Measurements from ENCODE around the gene CYP4A11. TPM values are rescaled to one million over a fixed set of nuclear protein-coding genes. Genes with fewer than 3 reads are reported as not detected.
A peak's percentile ranks its signal among the peaks of the same experiment; 100 is the strongest.

CYP4A11 gene
- total and polyA plus RNA-seq, 9 of the 15 experiments (the other 6 are each of a cell fraction or from before 2014, with no cell fraction given) = not detected

DNA sequence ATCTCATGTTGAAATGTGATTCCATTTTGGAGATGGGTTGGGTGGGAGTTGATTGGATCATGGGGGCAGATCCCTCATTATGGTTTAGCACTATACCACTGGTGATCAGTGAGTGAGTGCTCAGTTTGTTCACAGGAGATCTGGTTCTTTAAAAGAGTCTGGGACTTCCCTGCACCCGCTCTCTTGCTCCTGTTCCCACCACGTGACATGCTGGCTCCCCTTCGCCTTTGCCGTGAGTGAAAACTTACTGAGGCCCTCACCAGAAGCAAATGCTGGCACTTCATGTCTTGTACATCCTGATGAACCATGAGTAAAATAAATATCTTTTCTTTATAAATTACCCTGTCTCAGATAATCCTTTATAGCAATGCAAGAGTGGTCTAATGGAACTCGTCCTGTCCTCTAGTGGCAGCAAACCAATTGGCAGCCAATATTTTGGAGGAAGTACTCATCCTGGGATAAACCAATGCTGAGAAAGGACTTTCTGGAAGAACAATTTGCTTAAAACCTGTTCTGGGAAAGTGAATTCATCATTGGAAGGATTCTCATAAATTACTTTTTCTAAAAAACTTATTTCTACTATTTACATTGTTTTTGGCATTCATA lies 27.8 kb upstream of the CYP4A11 start:
- FAIRE-seq = no peak
- Histone ChIP-seq H3K79me2 (ENCODE audit: control insufficient read depth, insufficient read depth, low read length) (no peaks in the 10 kb centered on the region), H3K27ac (ENCODE audit: extremely low read depth, low read depth, low read length) (no peak overlapping the region), H3K9me1 (ENCODE audit: control insufficient read depth, insufficient read depth, low read length) (no peaks in the 10 kb centered on the region), H3K4me2 (ENCODE audit: insufficient read depth, low read length) (no peak overlapping the region), H3K4me1 (replicated peaks in 1 of 2; ENCODE audit: control insufficient read depth in 2 of 2, insufficient read depth in 2 of 2, low read length in 2 of 2) (no peaks in the 10 kb centered on the region), H3K9me3 (replicated peaks; ENCODE audit: control insufficient read depth, insufficient read depth, low read depth, low read length) (no peaks in the 10 kb centered on the region), H3K36me3 (ENCODE audit: control insufficient read depth, insufficient read depth, low read length) (no peaks in the 10 kb centered on the region), H3K4me3 (no peak overlapping the region), H3K9ac (ENCODE audit: insufficient read depth in 1 of 2, low read depth in 2 of 2, low read length in 2 of 2) (no peak overlapping the region), H2AFZ (ENCODE audit: low read depth, low read length) (0 out of 2 replicates have a peak overlapping the region, but pooled peaks have one; percentile 32), H4K20me1 (replicated peaks; ENCODE audit: control insufficient read depth, insufficient read depth, low read length) (no peaks in the 10 kb centered on the region), H3K27me3 (ENCODE audit: control insufficient read depth in 2 of 2, insufficient read depth in 2 of 2, low read length in 2 of 2) (peaks cover 0 to 6% of the 10 kb centered on the region in 2 experiments; a peak in 1 of 5 replicates)
- no TSS peak for BruUV-seq (replicated peaks)
- peak; percentile 70 for ATAC-seq
- peak in 3 of 4 experiments; percentile 7 to 14 (median 11) for DNase-seq (ENCODE audit: extremely low read depth in 1 of 4, low spot score in 3 of 4)
- in situ Hi-C loops (cut with MboI) (loop anchor here (5.0 kb wide), 1 partner anchor 47 kb away; no protein-coding TSS in a partner anchor), intact Hi-C loops (cut with micrococcal nuclease) (no loop called here)
- WGBS (ENCODE audit: insufficient coverage, low coverage, missing lambda C conversion rate) = 2% methylated on average over 5 of the region's 5 CpGs
- CTCF ChIA-PET (ENCODE audit: low intra/inter-chr PET ratio) = no interaction called here
- TF ChIP-seq RAD51 (IDR thresholded peaks at IDR 0.05; ENCODE audit: borderline replicate concordance, low read depth) (peak; percentile 62; the same call in 1 of the 2 replicates), SREBF1 (IDR thresholded peaks at IDR 0.05; ENCODE audit: borderline replicate concordance, low read depth, low read length) (no peak), HCFC1 (IDR thresholded peaks at IDR 0.05; ENCODE audit: low read depth, low read length) (no peak), CHD4 (IDR thresholded peaks at IDR 0.05; ENCODE audit: insufficient read depth, insufficient replicate concordance, low read depth, low read length, poor library complexity, severe bottlenecking) (no peak), KAT2B (IDR thresholded peaks at IDR 0.05; ENCODE audit: low read depth, low read length) (no peak), ZNF57 (CRISPR knock-in tag; IDR thresholded peaks at IDR 0.05) (no peak), POLR2A (conservative IDR thresholded peaks at IDR 0.05) (no peak)
- TF ChIP-seq, protein P1, sequence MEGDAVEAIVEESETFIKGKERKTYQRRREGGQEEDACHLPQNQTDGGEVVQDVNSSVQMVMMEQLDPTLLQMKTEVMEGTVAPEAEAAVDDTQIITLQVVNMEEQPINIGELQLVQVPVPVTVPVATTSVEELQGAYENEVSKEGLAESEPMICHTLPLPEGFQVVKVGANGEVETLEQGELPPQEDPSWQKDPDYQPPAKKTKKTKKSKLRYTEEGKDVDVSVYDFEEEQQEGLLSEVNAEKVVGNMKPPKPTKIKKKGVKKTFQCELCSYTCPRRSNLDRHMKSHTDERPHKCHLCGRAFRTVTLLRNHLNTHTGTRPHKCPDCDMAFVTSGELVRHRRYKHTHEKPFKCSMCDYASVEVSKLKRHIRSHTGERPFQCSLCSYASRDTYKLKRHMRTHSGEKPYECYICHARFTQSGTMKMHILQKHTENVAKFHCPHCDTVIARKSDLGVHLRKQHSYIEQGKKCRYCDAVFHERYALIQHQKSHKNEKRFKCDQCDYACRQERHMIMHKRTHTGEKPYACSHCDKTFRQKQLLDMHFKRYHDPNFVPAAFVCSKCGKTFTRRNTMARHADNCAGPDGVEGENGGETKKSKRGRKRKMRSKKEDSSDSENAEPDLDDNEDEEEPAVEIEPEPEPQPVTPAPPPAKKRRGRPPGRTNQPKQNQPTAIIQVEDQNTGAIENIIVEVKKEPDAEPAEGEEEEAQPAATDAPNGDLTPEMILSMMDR (IDR thresholded peaks at IDR 0.05 in 2 of 3, conservative IDR thresholded peaks at IDR 0.05 in 1 of 3; ENCODE audit: insufficient read depth in 2 of 3, low read depth in 1 of 3, low read length in 3 of 3) = peak; percentile 26 to 52 (median 49); a peak in 5 of 6 replicates
- TF ChIP-seq, protein P2, sequence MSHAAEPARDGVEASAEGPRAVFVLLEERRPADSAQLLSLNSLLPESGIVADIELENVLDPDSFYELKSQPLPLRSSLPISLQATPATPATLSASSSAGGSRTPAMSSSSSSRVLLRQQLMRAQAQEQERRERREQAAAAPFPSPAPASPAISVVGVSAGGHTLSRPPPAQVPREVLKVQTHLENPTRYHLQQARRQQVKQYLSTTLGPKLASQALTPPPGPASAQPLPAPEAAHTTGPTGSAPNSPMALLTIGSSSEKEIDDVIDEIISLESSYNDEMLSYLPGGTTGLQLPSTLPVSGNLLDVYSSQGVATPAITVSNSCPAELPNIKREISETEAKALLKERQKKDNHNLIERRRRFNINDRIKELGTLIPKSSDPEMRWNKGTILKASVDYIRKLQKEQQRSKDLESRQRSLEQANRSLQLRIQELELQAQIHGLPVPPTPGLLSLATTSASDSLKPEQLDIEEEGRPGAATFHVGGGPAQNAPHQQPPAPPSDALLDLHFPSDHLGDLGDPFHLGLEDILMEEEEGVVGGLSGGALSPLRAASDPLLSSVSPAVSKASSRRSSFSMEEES (CRISPR knock-in tag; IDR thresholded peaks at IDR 0.05) = peak; percentile 32
- TF ChIP-seq, protein P3, sequence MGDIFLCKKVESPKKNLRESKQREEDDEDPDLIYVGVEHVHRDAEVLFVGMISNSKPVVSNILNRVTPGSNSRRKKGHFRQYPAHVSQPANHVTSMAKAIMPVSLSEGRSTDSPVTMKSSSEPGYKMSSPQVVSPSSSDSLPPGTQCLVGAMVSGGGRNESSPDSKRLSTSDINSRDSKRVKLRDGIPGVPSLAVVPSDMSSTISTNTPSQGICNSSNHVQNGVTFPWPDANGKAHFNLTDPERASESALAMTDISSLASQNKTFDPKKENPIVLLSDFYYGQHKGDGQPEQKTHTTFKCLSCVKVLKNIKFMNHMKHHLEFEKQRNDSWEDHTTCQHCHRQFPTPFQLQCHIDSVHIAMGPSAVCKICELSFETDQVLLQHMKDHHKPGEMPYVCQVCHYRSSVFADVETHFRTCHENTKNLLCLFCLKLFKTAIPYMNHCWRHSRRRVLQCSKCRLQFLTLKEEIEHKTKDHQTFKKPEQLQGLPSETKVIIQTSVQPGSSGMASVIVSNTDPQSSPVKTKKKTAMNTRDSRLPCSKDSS (IDR thresholded peaks at IDR 0.05; ENCODE audit: low read depth, partially characterized antibody) = no peak
- TF ChIP-seq, protein P4, sequence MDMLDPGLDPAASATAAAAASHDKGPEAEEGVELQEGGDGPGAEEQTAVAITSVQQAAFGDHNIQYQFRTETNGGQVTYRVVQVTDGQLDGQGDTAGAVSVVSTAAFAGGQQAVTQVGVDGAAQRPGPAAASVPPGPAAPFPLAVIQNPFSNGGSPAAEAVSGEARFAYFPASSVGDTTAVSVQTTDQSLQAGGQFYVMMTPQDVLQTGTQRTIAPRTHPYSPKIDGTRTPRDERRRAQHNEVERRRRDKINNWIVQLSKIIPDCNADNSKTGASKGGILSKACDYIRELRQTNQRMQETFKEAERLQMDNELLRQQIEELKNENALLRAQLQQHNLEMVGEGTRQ (CRISPR knock-in tag; IDR thresholded peaks at IDR 0.05) = peak; percentile 60
- TF ChIP-seq, protein P5, sequence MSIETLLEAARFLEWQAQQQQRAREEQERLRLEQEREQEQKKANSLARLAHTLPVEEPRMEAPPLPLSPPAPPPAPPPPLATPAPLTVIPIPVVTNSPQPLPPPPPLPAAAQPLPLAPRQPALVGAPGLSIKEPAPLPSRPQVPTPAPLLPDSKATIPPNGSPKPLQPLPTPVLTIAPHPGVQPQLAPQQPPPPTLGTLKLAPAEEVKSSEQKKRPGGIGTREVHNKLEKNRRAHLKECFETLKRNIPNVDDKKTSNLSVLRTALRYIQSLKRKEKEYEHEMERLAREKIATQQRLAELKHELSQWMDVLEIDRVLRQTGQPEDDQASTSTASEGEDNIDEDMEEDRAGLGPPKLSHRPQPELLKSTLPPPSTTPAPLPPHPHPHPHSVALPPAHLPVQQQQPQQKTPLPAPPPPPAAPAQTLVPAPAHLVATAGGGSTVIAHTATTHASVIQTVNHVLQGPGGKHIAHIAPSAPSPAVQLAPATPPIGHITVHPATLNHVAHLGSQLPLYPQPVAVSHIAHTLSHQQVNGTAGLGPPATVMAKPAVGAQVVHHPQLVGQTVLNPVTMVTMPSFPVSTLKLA (conservative IDR thresholded peaks at IDR 0.05) = no peak
- POLR2A ChIA-PET = no interaction called here

Data from K562 (cell line).